Measurements from ENCODE around the gene RRM1. TPM values are rescaled to one million over a fixed set of nuclear protein-coding genes. Genes with fewer than 3 reads are reported as not detected.
A peak's percentile ranks its signal among the peaks of the same experiment; 100 is the strongest.

Gene RRM1
- total and polyA plus RNA-seq, 2 experiments from 2014 or later = 73.4 to 91.1 TPM

GRCh38 chr11:4181782-4182721 is 87.5 kb downstream of the RRM1 start:
- TF ChIP-seq EZH2phosphoT487 (IDR thresholded peaks at IDR 0.05; ENCODE audit: insufficient read depth, low read depth) (no peak), EZH2 (IDR thresholded peaks at IDR 0.05; ENCODE audit: insufficient read depth, poor library complexity, severe bottlenecking) (no peak)

GRCh38 chr11:4183410-4184057 is 88.9 kb downstream of the RRM1 start:
- no peaks in the 10 kb centered on the region for H3K79me2 ChIP-seq (ENCODE audit: insufficient read depth)
- DNase-seq = no peak
- no peaks in the 10 kb centered on the region for H3K36me3 ChIP-seq (ENCODE audit: low read depth)
- H3K4me1 ChIP-seq (ENCODE audit: insufficient read depth) = no peaks in the 10 kb centered on the region
- no peaks in the 10 kb centered on the region for H3K9me2 ChIP-seq (ENCODE audit: insufficient read depth)
- H3K4me2 ChIP-seq (ENCODE audit: unreplicated experiment) = no peak overlapping the region
- H3K9me3 ChIP-seq (ENCODE audit: low read depth) = no peaks in the 10 kb centered on the region
- no peaks in the 10 kb centered on the region for H3F3A ChIP-seq (ENCODE audit: insufficient read depth)
- in situ Hi-C loops (cut with MboI) = loop anchor here (25.0 kb wide), 2 partner anchors 304 to 804 kb away; partner anchors contain the start of genes OR51L1 and OR52K1
- H3K27me3 ChIP-seq (replicated peaks; ENCODE audit: insufficient read depth) = no peaks in the 10 kb centered on the region
- H2AFZ ChIP-seq = no peak overlapping the region
- H3K4me3 ChIP-seq = no peak overlapping the region
- H3K9ac ChIP-seq = no peak overlapping the region
- TF ChIP-seq EZH2phosphoT487 (IDR thresholded peaks at IDR 0.05; ENCODE audit: insufficient read depth, low read depth) (no peak), EZH2 (IDR thresholded peaks at IDR 0.05; ENCODE audit: insufficient read depth, poor library complexity, severe bottlenecking) (no peak)
- 76 to 78% methylated on average over 14 of the region's 14 CpGs for WGBS, 2 experiments (ENCODE audit: low coverage in 1 of 2, low lambda C conversion rate in 2 of 2, missing lambda C conversion rate in 2 of 2)
- no peaks in the 10 kb centered on the region for H4K20me1 ChIP-seq (ENCODE audit: insufficient read depth)
- H3K27ac ChIP-seq = no peak overlapping the region

More at GRCh38 chr11:4181782-4182721, 87.5 kb downstream of the RRM1 start:
- Histone ChIP-seq H3K79me2 (ENCODE audit: insufficient read depth) (no peaks in the 10 kb centered on the region), H3K36me3 (ENCODE audit: low read depth) (no peaks in the 10 kb centered on the region), H3K9me3 (ENCODE audit: low read depth) (no peaks in the 10 kb centered on the region), H3K27ac (no peak overlapping the region), H3F3A (ENCODE audit: insufficient read depth) (no peaks in the 10 kb centered on the region), H3K9ac (no peak overlapping the region), H3K4me3 (no peak overlapping the region), H3K9me2 (ENCODE audit: insufficient read depth) (no peaks in the 10 kb centered on the region), H4K20me1 (ENCODE audit: insufficient read depth) (no peaks in the 10 kb centered on the region), H3K4me1 (ENCODE audit: insufficient read depth) (no peaks in the 10 kb centered on the region), H2AFZ (no peak overlapping the region), H3K27me3 (replicated peaks; ENCODE audit: insufficient read depth) (no peaks in the 10 kb centered on the region), H3K4me2 (ENCODE audit: unreplicated experiment) (no peak overlapping the region)
- peak; percentile 80 for DNase-seq
- in situ Hi-C loops (cut with MboI) = loop anchor here (25.0 kb wide), 2 partner anchors 305 to 805 kb away; partner anchors contain the start of genes OR51L1 and OR52K1
- WGBS, 2 experiments (ENCODE audit: low coverage in 1 of 2, low lambda C conversion rate in 2 of 2, missing lambda C conversion rate in 2 of 2) = 37 to 38% methylated on average over 9 of the region's 9 CpGs

- no peak overlapping the region for H3K9ac ChIP-seq
- no peaks in the 10 kb centered on the region for H4K20me1 ChIP-seq (ENCODE audit: insufficient read depth)
- H3K4me2 ChIP-seq (ENCODE audit: unreplicated experiment) = no peak overlapping the region
- H3K79me2 ChIP-seq (ENCODE audit: insufficient read depth) = no peaks in the 10 kb centered on the region
- no peaks in the 10 kb centered on the region for H3K27me3 ChIP-seq (replicated peaks; ENCODE audit: insufficient read depth)
- WGBS, 2 experiments (ENCODE audit: low coverage in 1 of 2, low lambda C conversion rate in 2 of 2, missing lambda C conversion rate in 2 of 2) = 66 to 67% methylated on average over 7 of the region's 7 CpGs
- no peaks in the 10 kb centered on the region for H3K9me2 ChIP-seq (ENCODE audit: insufficient read depth)
- H3K9me3 ChIP-seq (ENCODE audit: low read depth) = no peaks in the 10 kb centered on the region
- in situ Hi-C loops (cut with MboI) = loop anchor here (25.0 kb wide), 2 partner anchors 303 to 803 kb away; partner anchors contain the start of genes OR51L1 and OR52K1
- no peaks in the 10 kb centered on the region for H3K36me3 ChIP-seq (ENCODE audit: low read depth)
- no peak for DNase-seq
- no peak overlapping the region for H3K27ac ChIP-seq
- no peak for TF ChIP-seq EZH2 (IDR thresholded peaks at IDR 0.05; ENCODE audit: insufficient read depth, poor library complexity, severe bottlenecking)
- TF ChIP-seq EZH2phosphoT487 (IDR thresholded peaks at IDR 0.05; ENCODE audit: insufficient read depth, low read depth) = no peak
- no peaks in the 10 kb centered on the region for H3K4me1 ChIP-seq (ENCODE audit: insufficient read depth)
- no peaks in the 10 kb centered on the region for H3F3A ChIP-seq (ENCODE audit: insufficient read depth)
- no peak overlapping the region for H3K4me3 ChIP-seq
- H2AFZ ChIP-seq = no peak overlapping the region
Measured at GRCh38 chr11:4184163-4184916, 89.7 kb downstream of the RRM1 start.

- no peaks in the 10 kb centered on the region for H3K4me1 ChIP-seq (ENCODE audit: insufficient read depth)
- H3K4me2 ChIP-seq (ENCODE audit: unreplicated experiment) = no peak overlapping the region
- no peak overlapping the region for H2AFZ ChIP-seq
- H3K27me3 ChIP-seq (replicated peaks; ENCODE audit: insufficient read depth) = no peaks in the 10 kb centered on the region
- no peaks in the 10 kb centered on the region for H3K36me3 ChIP-seq (ENCODE audit: low read depth)
- no peaks in the 10 kb centered on the region for H4K20me1 ChIP-seq (ENCODE audit: insufficient read depth)
- H3F3A ChIP-seq (ENCODE audit: insufficient read depth) = no peaks in the 10 kb centered on the region
- no peak overlapping the region for H3K27ac ChIP-seq
- no peak overlapping the region for H3K4me3 ChIP-seq
- no peak for TF ChIP-seq EZH2 (IDR thresholded peaks at IDR 0.05; ENCODE audit: insufficient read depth, poor library complexity, severe bottlenecking)
- no peak for TF ChIP-seq EZH2phosphoT487 (IDR thresholded peaks at IDR 0.05; ENCODE audit: insufficient read depth, low read depth)
- H3K79me2 ChIP-seq (ENCODE audit: insufficient read depth) = no peaks in the 10 kb centered on the region
- H3K9ac ChIP-seq = no peak overlapping the region
- WGBS, 2 experiments (ENCODE audit: low coverage in 1 of 2, low lambda C conversion rate in 2 of 2, missing lambda C conversion rate in 2 of 2) = 71 to 76% methylated on average over 3 of the region's 3 CpGs
- H3K9me3 ChIP-seq (ENCODE audit: low read depth) = no peaks in the 10 kb centered on the region
- in situ Hi-C loops (cut with MboI) = loop anchor here (25.0 kb wide), 2 partner anchors 302 to 802 kb away; partner anchors contain the start of genes OR51L1 and OR52K1
- no peaks in the 10 kb centered on the region for H3K9me2 ChIP-seq (ENCODE audit: insufficient read depth)
- no peak for DNase-seq
Measured at GRCh38 chr11:4185561-4185960, 91.0 kb downstream of the RRM1 start.

All from GM23248 (cell line).